ENCODE results near the gene UNC13A.

UNC13A gene

GRCh38 chr19:17659996-17660395, 28.2 kb downstream of the UNC13A start:
- no peak for DNase-seq

- DNase-seq, result no peak
Measured at GRCh38 chr19:17658666-17659065, 29.5 kb downstream of the UNC13A start.

GRCh38 chr19:17658240-17658639, 29.9 kb downstream of the UNC13A start:
- DNase-seq, result no peak

GRCh38 chr19:17656970-17657369, 31.2 kb downstream of the UNC13A start:
- no peak for DNase-seq

GRCh38 chr19:17655751-17656472, 32.2 kb downstream of the UNC13A start:
- DNase-seq, result no peak

GRCh38 chr19:17654993-17655392, 33.2 kb downstream of the UNC13A start:
- no peak for DNase-seq

- DNase-seq, result no peak
Measured at GRCh38 chr19:17652627-17653026, 35.5 kb downstream of the UNC13A start.

- no peak for DNase-seq
Measured at GRCh38 chr19:17648786-17649185, 39.4 kb downstream of the UNC13A start.

- no peak for DNase-seq
Measured at GRCh38 chr19:17648097-17648660, 40.0 kb downstream of the UNC13A start.

GRCh38 chr19:17647071-17648020, 40.8 kb downstream of the UNC13A start:
- no peak for DNase-seq

GRCh38 chr19:17646441-17646840, 41.7 kb downstream of the UNC13A start:
- no peak for DNase-seq

GRCh38 chr19:17645339-17645963, 42.7 kb downstream of the UNC13A start:
- no peak for DNase-seq

- no peak for DNase-seq
Measured at GRCh38 chr19:17642656-17643055, 45.5 kb downstream of the UNC13A start.

- no peak for DNase-seq
Measured at GRCh38 chr19:17641846-17642245, 46.3 kb downstream of the UNC13A start.

- DNase-seq, result no peak
Measured at GRCh38 chr19:17641181-17641580, 47.0 kb downstream of the UNC13A start.

GRCh38 chr19:17633700-17634099, 54.5 kb downstream of the UNC13A start:
- no peak for DNase-seq

GRCh38 chr19:17632577-17632976, 55.6 kb downstream of the UNC13A start:
- DNase-seq, result no peak

GRCh38 chr19:17629760-17630159, 58.4 kb downstream of the UNC13A start:
- no peak for DNase-seq

- DNase-seq, result no peak
Measured at GRCh38 chr19:17627921-17628320, 60.2 kb downstream of the UNC13A start.

- no peak for DNase-seq
Measured at GRCh38 chr19:17627161-17627560, 61.0 kb downstream of the UNC13A start.

- no peak for DNase-seq
Measured at GRCh38 chr19:17626456-17627015, 61.6 kb downstream of the UNC13A start.

GRCh38 chr19:17625980-17626379, 62.2 kb downstream of the UNC13A start:
- no peak for DNase-seq

- DNase-seq, result no peak
Measured at GRCh38 chr19:17625043-17625442, 63.1 kb downstream of the UNC13A start.

Measured in effector CD4-positive, alpha-beta T cell (primary cell).